GM21390 (cell line): Measurements from ENCODE around the gene PLPPR3.

ENCODE experiments used
- ATAC-seq: cut with Tn5 transposase; IDR thresholded peaks from one replicate; pipeline ENCODE4 v1.9.1; 2021; ENCODE audit not compliant: unreplicated experiment

Gene PLPPR3

GRCh38 chr19:797528-798414 lies 24.0 kb downstream of the PLPPR3 start:
- peak; percentile 37 for ATAC-seq

GRCh38 chr19:796692-797527 lies 24.8 kb downstream of the PLPPR3 start, which contains the start of gene PTBP1:
PTBP1 (plus strand) TSS chr19:797452; CDS start chr19:797498, 46 bp downstream.
- peak; percentile 70 for ATAC-seq

- ATAC-seq = no peak
Observed at GRCh38 chr19:795691-796581, 25.8 kb downstream of the PLPPR3 start.

GRCh38 chr19:795073-795611 lies 26.6 kb downstream of the PLPPR3 start:
- no peak for ATAC-seq

- ATAC-seq = no peak
Observed at GRCh38 chr19:793806-794205, 27.9 kb downstream of the PLPPR3 start.

- no peak for ATAC-seq
Observed at GRCh38 chr19:792306-792885, 29.4 kb downstream of the PLPPR3 start.

GRCh38 chr19:791567-792305 lies 30.0 kb downstream of the PLPPR3 start:
- ATAC-seq = no peak

- ATAC-seq = no peak
Observed at GRCh38 chr19:791007-791566, 30.7 kb downstream of the PLPPR3 start.

- ATAC-seq = no peak
Observed at GRCh38 chr19:789701-790060, 32.1 kb downstream of the PLPPR3 start.

GRCh38 chr19:788983-789700 lies 32.6 kb downstream of the PLPPR3 start:
- ATAC-seq = no peak

GRCh38 chr19:788686-788982 lies 33.1 kb downstream of the PLPPR3 start:
- ATAC-seq = no peak

- no peak for ATAC-seq
Observed at GRCh38 chr19:787536-787935, 34.2 kb downstream of the PLPPR3 start.

GRCh38 chr19:784541-784940 lies 37.2 kb downstream of the PLPPR3 start:
- ATAC-seq = no peak

- ATAC-seq = no peak
Observed at GRCh38 chr19:782878-783668, 38.7 kb downstream of the PLPPR3 start.

GRCh38 chr19:782185-782877 lies 39.4 kb downstream of the PLPPR3 start:
- ATAC-seq = no peak

GRCh38 chr19:781800-782184 lies 40.0 kb downstream of the PLPPR3 start:
- no peak for ATAC-seq

- no peak for ATAC-seq
Observed at GRCh38 chr19:780935-781334, 40.8 kb downstream of the PLPPR3 start.
